Aorta (tissue), 5 donors: ENCODE measurements around the gene CEP152. TPM values are rescaled to one million over a fixed set of nuclear protein-coding genes. Genes with fewer than 3 reads are reported as not detected.
A peak's percentile ranks its signal among the peaks of the same experiment; 100 is the strongest.
"Not testable (repeated sequence)": the region's sequence is repeated elsewhere in the genome, so short reads cannot be mapped to it uniquely, and the experiment has no call there.

ENCODE experiments used
- ATAC-seq: fragments of 200-7000 bp; cut with Tn5 transposase; one replicate; pipeline ENCODE4 v1.9.1; 2022; ENCODE audit warnings: moderate library complexity; ENCODE audit not compliant: low FRiP score
- DNase-seq, 2 donors: peaks; one replicate each; pipeline ENCODE4 v3.0.0-alpha.2; 2020
- H3K27ac ChIP-seq, 2 donors: one replicate each; pipeline ENCODE4 v1.5.1; 2013; ENCODE audit warnings: low read length in 2 of 2, mild to moderate bottlenecking in 2 of 2, moderate library complexity in 2 of 2, control low read depth in 1 of 2, inconsistent platforms in 1 of 2, low read depth in 1 of 2
- H3K27me3 ChIP-seq, 2 donors: one replicate each; pipeline ENCODE4 v1.6.1; 2013; ENCODE audit warnings: control low read depth in 1 of 2, low read length in 1 of 2, mild to moderate bottlenecking in 1 of 2, moderate library complexity in 1 of 2; ENCODE audit not compliant: insufficient read depth in 2 of 2, control insufficient read depth in 1 of 2
- H3K36me3 ChIP-seq, 2 donors: one replicate each; pipeline ENCODE4 v1.6.1; 2013; ENCODE audit warnings: control low read depth in 1 of 2, low read length in 1 of 2, mild to moderate bottlenecking in 1 of 2; ENCODE audit not compliant: insufficient read depth in 2 of 2, control insufficient read depth in 1 of 2
- H3K4me1 ChIP-seq, 2 donors: one replicate each; pipeline ENCODE4 v1.6.1; 2013; ENCODE audit warnings: low read length in 2 of 2, control low read depth in 1 of 2, mild to moderate bottlenecking in 1 of 2, moderate library complexity in 1 of 2; ENCODE audit not compliant: insufficient read depth in 2 of 2, control insufficient read depth in 1 of 2
- H3K4me3 ChIP-seq, 2 donors: one replicate each; pipeline ENCODE4 v1.5.1; 2013; ENCODE audit warnings: low read length in 2 of 2, control low read depth in 1 of 2, mild to moderate bottlenecking in 1 of 2
- H3K9me3 ChIP-seq: one replicate; pipeline ENCODE4 v1.6.1; 2013; ENCODE audit warnings: mild to moderate bottlenecking, low read length; ENCODE audit not compliant: control insufficient read depth
- WGBS, 2 donors: extraction: QIAGEN DNeasy Blood & Tissue Kit; methylation state at CpG; one replicate each; pipeline ENCODE4 v1.1.7; 2013; 5-methylcytosine and 5-hydroxymethylcytosine counted together
- intact Hi-C, 2 donors: fragments of 100-400 bp; cut with DNase I; formaldehyde crosslinking; loops; one replicate each; pipeline versions ENCODE4 v1.14.2 to v1.15.0; 2022
- long read RNA-seq, 2 donors: library from polyadenylated mRNA; unstranded; transcript quantifications; one replicate each; pipeline ENCODE4 v2.0.0, GENCODE V29; 2020 to 2021
- polyA plus RNA-seq, 2 donors: library from polyadenylated mRNA; stranded (reverse); fragments of 200-250 nt; gene quantifications; one replicate each; pipeline ENCODE4 v1.2.3, GENCODE V29; 2013
- total RNA-seq, 2 donors: library from RNA; stranded (reverse); fragmentation: NEBNext Ultra II Directional; extraction: Animal tissue kit (Norgen Biotek cat#: 25700); gene quantifications; one replicate each; pipeline ENCODE4 v1.2.1, GENCODE V29; 2021
- donor health status: healthy with polysubstance abuse.
- donor health status: Bipolar disorder and iron deficiency.
- donor health status: DM: no; HTN: no; CAD: no.
- donor health status: DM: no; HTN: no; CAD: no.
- donor health status: DM: yes; HTN: yes; CAD: no.

CEP152 gene, protein sequence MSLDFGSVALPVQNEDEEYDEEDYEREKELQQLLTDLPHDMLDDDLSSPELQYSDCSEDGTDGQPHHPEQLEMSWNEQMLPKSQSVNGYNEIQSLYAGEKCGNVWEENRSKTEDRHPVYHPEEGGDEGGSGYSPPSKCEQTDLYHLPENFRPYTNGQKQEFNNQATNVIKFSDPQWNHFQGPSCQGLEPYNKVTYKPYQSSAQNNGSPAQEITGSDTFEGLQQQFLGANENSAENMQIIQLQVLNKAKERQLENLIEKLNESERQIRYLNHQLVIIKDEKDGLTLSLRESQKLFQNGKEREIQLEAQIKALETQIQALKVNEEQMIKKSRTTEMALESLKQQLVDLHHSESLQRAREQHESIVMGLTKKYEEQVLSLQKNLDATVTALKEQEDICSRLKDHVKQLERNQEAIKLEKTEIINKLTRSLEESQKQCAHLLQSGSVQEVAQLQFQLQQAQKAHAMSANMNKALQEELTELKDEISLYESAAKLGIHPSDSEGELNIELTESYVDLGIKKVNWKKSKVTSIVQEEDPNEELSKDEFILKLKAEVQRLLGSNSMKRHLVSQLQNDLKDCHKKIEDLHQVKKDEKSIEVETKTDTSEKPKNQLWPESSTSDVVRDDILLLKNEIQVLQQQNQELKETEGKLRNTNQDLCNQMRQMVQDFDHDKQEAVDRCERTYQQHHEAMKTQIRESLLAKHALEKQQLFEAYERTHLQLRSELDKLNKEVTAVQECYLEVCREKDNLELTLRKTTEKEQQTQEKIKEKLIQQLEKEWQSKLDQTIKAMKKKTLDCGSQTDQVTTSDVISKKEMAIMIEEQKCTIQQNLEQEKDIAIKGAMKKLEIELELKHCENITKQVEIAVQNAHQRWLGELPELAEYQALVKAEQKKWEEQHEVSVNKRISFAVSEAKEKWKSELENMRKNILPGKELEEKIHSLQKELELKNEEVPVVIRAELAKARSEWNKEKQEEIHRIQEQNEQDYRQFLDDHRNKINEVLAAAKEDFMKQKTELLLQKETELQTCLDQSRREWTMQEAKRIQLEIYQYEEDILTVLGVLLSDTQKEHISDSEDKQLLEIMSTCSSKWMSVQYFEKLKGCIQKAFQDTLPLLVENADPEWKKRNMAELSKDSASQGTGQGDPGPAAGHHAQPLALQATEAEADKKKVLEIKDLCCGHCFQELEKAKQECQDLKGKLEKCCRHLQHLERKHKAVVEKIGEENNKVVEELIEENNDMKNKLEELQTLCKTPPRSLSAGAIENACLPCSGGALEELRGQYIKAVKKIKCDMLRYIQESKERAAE (N-terminal part only)
- total RNA-seq (1 to 10 TPM; 5.2 to 7.6 TPM), polyA plus RNA-seq (1 to 10 TPM in 1 of 2 donors, under 1 TPM in 1; 0.75 to 2.1 TPM)
- long read RNA-seq, donor 1, partial matches to known transcripts, result 2 of 6 reads
- long read RNA-seq, donor 1, other reads (novel, unspliced or antisense), result 2 of 6 reads
- long read RNA-seq, donor 2, partial matches to known transcripts, result 1 of 2 reads
- long read RNA-seq, donor 2, other reads (novel, unspliced or antisense), result 1 of 2 reads

DNA sequence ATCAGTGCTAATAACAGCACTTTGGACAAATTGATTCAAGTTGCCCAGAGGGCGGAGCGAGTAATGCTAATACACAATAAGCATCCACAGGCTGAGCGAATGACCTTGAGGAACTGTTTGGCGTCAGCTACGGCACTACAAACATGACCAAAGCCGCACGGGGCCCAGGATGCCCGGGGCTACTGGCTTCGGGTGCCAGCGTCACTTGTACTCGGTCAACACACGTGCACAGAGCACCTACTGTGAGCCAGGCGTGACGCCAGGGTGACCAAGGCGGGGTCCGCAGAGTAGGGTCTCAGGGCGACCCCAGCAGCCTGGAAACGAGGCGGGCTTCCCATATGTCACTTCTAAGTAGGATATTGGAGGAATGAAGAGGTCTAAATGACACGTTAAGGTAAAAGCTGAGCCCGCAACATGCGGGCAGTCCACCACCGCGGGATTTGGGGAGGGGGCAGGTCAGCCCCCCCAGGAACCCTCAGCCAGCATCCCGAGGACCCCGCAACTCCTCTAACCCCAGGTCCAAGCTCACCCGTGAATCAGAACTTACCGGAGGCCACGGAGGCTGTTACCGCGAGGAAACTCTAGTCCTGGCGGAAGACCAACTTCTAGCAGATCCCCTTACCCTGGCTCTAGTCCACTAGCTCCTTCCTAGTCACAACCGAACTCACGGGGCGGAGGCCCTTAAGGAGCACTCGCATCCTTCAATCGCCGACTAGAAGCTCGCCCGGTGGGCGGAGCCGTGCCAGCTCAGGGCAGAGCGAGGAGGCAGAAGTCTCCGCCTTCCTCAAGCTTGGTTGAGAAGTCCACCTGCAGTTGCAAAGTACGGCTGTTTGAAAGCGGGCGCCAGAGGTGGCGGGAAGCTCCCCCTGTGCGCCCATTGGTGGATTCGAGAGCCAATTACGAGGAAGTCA lies at the start of gene CEP152:
Gene CEP152, minus strand, starts transcription at position 656 of the 911 bp plus-strand sequence. CDS start 5,420 bp downstream, outside the sequence.
- intact Hi-C loops, result loop anchor here in 1 of 2 donors (5.0 kb wide), 2 partner anchors 163 to 453 kb away; partner anchors contain the start of gene FBN1
- no peaks in the 10 kb centered on the region for H3K9me3 ChIP-seq
- DNase-seq (peak; percentile 98 to 99), ATAC-seq (peak; percentile 98)
- no peaks in the 10 kb centered on the region for H3K4me1 ChIP-seq
- H3K36me3 ChIP-seq, result no peaks in the 10 kb centered on the region
- H3K4me3 ChIP-seq, result peak within 1 kb of the TSS; percentile 55 to 72
- H3K27ac ChIP-seq, result no peak within 1 kb of the TSS
- 0 to 1% methylated on average over 50 to 51 of the region's 51 CpGs for WGBS, 2 donors
- H3K27me3 ChIP-seq, result no peaks in the 10 kb centered on the region

DNA sequence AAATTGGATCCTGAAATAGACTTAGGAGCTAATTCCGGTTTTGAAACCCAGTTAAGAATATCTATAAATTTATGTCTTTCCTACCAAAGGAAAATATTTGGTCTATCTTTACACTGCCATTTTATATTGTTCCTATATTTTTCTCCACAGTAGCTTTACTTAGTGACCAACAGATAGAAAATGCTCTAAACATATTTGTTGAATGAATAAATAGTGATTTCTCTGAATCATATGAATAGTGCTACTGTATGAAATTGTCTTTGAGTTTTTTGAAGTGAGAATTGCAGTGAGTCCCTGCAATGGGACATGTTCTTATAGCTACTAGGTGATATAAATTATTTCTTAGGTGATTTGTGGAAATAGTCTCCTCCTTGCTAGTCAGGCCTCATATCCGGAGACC lies 48.6 kb upstream of the CEP152 start:
- intact Hi-C loops, result no loop called here
- ATAC-seq, result no peak
- 77 to 89% methylated on average over 2 of the region's 2 CpGs for WGBS, 2 donors

DNA sequence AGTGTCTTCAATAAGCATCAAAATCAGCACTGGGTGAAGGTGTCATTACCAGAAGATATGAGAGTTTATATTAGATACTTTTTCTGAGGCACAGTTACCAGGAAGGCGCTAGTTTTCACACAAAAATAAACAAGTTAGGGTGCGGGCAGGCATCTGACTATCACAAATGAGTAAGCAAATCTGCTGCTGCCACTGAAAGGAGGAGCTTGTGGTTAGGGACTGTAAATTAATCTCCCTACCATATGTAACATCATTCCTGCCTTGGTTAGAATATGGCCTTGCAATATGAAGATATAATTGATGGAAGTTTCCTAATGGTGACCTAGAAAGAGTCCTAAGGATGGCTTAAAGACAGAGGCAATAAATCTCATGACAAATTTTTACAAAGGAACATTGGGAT lies 47.5 kb upstream of the CEP152 start:
- ATAC-seq, result no peak
- H3K4me3 ChIP-seq, result no peak overlapping the region
- no peak for DNase-seq
- intact Hi-C loops, result no loop called here
- H3K36me3 ChIP-seq, result peaks cover 0 to 2% of the 10 kb centered on the region in 2 donors
- H3K4me1 ChIP-seq, result peaks cover 0 to 5% of the 10 kb centered on the region in 2 donors
- no peaks in the 10 kb centered on the region for H3K9me3 ChIP-seq
- no peak overlapping the region for H3K27ac ChIP-seq
- 76 to 77% methylated on average over 2 of the region's 2 CpGs for WGBS, 2 donors
- H3K27me3 ChIP-seq, result no peaks in the 10 kb centered on the region

More for the DNA sequence above, 48.6 kb upstream of the CEP152 start:
- no peak for DNase-seq
- Histone ChIP-seq H3K4me3 (no peak overlapping the region), H3K27ac (no peak overlapping the region), H3K27me3 (no peaks in the 10 kb centered on the region), H3K36me3 (peaks cover 0 to 2% of the 10 kb centered on the region in 2 donors), H3K9me3 (no peaks in the 10 kb centered on the region), H3K4me1 (peaks cover 0 to 5% of the 10 kb centered on the region in 2 donors)

DNA sequence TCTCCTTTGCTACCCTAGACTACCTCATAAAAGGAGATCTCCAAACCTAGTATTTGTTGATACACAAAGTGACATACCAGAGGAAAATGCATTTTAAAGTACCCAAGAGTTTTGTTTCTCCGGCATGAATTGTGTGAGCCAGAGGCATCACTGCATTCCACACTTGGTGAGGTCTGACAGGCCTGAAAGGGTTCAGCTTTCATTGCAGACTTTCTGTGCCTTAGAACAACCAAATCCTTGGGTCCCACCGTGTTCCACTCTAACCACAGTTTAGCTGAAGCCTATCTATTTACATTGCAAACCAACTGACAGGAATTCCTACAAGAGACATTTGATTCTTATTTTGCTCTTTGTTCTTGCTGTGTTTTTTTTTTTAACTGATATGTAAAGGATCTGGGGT lies 46.1 kb upstream of the CEP152 start:
- intact Hi-C loops, result no loop called here
- Histone ChIP-seq H3K36me3 (peaks cover 0 to 2% of the 10 kb centered on the region in 2 donors), H3K9me3 (no peaks in the 10 kb centered on the region), H3K27ac (no peak overlapping the region), H3K27me3 (no peaks in the 10 kb centered on the region), H3K4me3 (no peak overlapping the region), H3K4me1 (peaks cover 0 to 5% of the 10 kb centered on the region in 2 donors)
- DNase-seq, result no peak
- ATAC-seq, result no peak
- 52 to 54% methylated on average over 2 of the region's 2 CpGs for WGBS, 2 donors

DNA sequence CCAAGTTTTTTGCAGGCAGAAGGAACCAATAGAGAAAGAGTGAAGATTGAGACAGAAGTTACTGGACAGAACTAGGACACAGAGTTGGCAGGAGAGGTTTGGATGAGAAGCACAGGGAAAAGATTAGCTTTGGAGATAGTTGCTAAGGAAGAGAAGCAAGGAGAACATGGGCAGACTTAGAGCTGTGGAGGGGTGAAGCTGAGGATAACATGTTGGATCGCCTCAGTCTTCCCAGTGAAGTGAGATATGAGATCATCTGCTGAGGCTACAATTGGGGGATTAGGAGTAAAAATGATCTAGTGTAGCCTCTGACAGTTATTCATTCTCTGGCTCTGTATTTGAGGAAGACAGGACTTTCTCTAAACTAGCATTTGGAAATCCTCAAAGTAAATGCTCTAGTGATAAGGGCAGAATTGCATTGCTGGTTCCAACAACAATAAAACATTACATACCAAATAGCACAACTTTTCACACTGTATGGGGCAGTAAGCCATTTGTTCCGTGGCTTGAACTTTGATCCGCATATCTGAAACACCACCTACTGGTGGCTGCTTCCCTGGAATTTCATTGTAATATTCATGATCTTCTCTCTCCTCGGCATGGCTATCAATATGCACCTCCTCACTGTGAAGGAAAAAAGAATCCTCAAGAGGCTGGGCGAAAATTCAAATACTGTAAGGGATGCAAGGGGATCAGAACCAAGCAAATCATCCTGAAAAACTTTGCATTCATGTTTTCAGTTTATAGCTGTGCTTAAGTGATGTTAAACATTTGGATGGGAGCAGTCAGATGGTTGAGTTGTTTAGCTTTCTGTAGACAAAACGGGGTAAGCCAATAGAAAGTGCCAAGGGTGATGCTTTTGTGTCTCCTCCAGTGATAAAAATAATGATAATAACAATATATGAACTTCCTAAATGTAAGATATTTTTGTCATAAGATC lies 44.9 kb upstream of the CEP152 start:
- Histone ChIP-seq H3K9me3 (no peaks in the 10 kb centered on the region), H3K4me1 (peaks cover 0 to 5% of the 10 kb centered on the region in 2 donors), H3K4me3 (no peak overlapping the region), H3K27me3 (no peaks in the 10 kb centered on the region), H3K27ac (no peak overlapping the region), H3K36me3 (no peaks in the 10 kb centered on the region)
- DNase-seq (no peak), ATAC-seq (peak; percentile 87)
- intact Hi-C loops, result no loop called here
- 18 to 19% methylated on average over 6 of the region's 6 CpGs for WGBS, 2 donors

DNA sequence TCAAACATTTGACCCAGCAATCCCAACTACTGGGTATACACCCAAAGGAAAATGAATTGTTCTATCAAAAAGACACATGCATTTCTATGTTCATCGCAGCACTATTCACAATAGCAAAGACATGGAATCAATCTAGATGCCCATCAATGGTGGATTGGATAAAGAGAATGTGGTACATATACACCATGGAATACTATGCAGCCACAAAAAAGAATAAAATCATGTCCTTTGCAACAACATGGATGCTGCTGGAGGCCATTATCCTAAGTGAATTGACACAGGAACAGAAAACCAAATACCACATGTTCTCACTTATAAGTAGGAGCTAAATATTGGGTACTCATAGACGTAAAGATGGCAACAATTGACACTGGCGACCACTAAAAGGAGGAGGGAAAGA lies 43.6 kb upstream of the CEP152 start:
- DNase-seq, H3K4me1 ChIP-seq, H3K4me3 ChIP-seq, H3K27me3 ChIP-seq, H3K27ac ChIP-seq, H3K9me3 ChIP-seq, intact Hi-C loops, H3K36me3 ChIP-seq, ATAC-seq: not testable (repeated sequence)
- 96 to 99% methylated on average over 3 of the region's 3 CpGs for WGBS, 2 donors

DNA sequence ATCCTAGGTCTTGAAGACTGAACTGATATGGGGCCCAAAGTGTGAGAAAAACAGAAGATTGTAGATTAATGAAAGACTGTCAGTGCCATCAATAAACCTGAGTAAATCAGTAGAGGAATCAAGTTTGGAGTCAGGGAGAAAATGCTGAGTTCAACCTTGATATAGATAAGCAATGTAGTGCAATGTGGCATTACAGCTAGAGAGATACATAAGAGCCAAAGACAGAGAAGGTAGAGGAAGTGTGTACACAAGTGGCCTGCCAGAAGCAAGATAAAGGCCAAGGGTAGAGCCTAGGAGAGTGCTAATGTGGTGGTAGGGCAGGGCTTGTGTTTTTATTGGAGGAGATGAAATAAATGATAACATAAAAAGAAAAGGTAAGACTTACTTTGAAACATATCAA lies 41.1 kb upstream of the CEP152 start:
- DNase-seq (no peak), ATAC-seq (no peak)
- no peaks in the 10 kb centered on the region for H3K27me3 ChIP-seq
- H3K27ac ChIP-seq, result no peak overlapping the region
- peaks cover 0 to 4% of the 10 kb centered on the region in 2 donors for H3K4me1 ChIP-seq
- intact Hi-C loops, result no loop called here
- no peaks in the 10 kb centered on the region for H3K9me3 ChIP-seq
- H3K36me3 ChIP-seq, result peaks cover 0 to 3% of the 10 kb centered on the region in 2 donors
- no peak overlapping the region for H3K4me3 ChIP-seq
